LNCAP (cell line): ENCODE data around the gene METTL13.
A peak's percentile ranks its signal among the peaks of the same experiment; 100 is the strongest.

Experiments
- TF ChIP-seq, protein P1 (sequence below): fragments of 450-650 bp; IDR thresholded peaks from 2 replicates; pipeline ENCODE4 v1.5.1; 2017; ENCODE audit warnings: mild to moderate bottlenecking

Gene METTL13, protein sequence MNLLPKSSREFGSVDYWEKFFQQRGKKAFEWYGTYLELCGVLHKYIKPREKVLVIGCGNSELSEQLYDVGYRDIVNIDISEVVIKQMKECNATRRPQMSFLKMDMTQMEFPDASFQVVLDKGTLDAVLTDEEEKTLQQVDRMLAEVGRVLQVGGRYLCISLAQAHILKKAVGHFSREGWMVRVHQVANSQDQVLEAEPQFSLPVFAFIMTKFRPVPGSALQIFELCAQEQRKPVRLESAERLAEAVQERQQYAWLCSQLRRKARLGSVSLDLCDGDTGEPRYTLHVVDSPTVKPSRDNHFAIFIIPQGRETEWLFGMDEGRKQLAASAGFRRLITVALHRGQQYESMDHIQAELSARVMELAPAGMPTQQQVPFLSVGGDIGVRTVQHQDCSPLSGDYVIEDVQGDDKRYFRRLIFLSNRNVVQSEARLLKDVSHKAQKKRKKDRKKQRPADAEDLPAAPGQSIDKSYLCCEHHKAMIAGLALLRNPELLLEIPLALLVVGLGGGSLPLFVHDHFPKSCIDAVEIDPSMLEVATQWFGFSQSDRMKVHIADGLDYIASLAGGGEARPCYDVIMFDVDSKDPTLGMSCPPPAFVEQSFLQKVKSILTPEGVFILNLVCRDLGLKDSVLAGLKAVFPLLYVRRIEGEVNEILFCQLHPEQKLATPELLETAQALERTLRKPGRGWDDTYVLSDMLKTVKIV

DNA sequence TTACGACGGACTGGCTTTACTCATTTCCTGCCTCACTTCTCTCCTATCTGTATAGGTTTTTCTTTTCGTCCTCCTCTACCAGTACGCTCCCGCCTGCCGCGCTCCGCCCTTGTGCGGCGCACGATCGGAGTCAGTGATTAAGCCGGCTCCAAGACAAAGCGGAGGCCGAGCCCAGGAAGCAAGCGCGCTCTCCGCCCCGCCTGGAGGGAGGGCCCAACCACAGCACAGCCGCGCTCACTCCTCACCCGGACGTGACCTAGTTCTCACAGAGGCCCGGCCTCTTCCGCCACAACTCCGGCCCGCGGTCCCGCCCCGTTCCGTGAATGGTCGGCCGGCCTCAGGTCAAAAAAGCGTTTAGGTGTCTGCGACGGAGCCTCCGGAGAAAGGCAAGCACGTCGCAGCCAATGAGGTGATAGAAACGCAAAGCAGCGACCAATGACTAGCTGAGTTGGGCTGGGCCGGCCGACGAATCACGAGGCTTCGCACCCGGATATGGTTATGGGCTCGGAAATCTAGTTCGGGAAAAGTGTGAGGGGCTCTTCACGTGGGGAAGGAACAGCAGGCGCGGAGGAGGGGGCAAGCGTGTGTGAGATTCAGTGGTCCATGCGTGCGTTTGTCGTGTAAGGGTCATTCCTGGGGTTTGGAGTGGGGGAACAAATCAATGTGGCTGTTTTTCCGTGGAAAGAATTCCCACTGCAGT lies at the start of gene METTL13:
Gene METTL13 (plus strand): TSS at position 485 of the 700 bp plus-strand sequence. CDS start 308 bp downstream, outside the sequence.
- TF ChIP-seq, protein P1, sequence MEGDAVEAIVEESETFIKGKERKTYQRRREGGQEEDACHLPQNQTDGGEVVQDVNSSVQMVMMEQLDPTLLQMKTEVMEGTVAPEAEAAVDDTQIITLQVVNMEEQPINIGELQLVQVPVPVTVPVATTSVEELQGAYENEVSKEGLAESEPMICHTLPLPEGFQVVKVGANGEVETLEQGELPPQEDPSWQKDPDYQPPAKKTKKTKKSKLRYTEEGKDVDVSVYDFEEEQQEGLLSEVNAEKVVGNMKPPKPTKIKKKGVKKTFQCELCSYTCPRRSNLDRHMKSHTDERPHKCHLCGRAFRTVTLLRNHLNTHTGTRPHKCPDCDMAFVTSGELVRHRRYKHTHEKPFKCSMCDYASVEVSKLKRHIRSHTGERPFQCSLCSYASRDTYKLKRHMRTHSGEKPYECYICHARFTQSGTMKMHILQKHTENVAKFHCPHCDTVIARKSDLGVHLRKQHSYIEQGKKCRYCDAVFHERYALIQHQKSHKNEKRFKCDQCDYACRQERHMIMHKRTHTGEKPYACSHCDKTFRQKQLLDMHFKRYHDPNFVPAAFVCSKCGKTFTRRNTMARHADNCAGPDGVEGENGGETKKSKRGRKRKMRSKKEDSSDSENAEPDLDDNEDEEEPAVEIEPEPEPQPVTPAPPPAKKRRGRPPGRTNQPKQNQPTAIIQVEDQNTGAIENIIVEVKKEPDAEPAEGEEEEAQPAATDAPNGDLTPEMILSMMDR: no peak

DNA sequence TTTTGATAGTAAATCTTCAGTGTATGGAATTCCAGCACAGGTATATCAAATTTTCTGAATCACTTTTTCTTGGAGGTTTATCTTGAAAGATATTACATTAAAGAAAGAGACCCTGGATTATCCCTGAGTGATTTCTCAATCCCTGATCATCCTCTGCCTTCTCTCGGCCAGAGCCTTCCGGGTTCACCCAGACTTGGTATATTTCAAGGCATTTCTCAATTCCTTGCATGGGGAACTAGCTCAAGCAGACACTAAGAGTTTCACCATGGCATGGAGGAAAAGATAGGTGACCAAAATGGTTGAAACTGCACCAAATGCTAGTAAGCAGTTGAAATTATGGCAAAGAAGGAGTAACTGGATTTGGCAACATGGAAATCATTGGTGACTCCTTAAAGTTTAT lies 45.3 kb upstream of the METTL13 start:
- TF ChIP-seq, protein P1: no peak

DNA sequence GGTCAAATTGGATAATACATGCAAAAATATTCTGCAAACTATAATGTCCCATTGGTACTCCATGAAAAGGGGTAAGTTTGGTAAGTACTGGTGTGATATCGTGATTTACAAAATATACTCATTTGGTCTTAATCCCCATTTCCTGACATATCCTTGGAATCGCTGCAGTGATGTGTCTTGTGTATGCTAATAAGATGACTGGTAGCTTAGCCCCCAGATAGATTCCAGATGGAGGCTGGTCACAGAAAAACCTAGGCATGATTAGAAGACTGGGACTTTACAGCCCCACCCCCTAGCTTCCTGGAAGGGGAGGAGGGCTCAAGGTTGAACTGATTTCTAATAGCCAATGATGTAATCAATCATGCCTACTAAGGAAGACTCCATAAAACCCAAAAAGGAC lies 42.5 kb upstream of the METTL13 start:
- TF ChIP-seq, protein P1: no peak

DNA sequence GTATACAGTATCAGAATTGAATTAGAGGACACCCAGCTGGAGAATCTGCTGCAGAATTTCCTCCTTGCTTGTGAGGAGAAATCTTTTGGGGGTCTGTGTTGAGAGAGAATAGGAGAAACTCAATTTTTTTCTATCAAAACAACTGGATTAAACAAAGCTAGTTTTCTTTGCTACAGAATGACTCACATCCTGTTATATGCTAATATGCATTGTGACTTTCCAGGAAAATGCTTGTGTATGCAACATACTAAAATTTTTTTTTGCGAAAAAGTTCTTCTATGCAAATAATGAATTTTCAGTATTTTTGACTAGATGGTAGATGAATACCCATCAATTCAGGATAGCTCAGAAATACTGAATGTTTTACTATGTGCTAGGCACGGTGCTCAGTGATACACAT lies 41.8 kb upstream of the METTL13 start:
- TF ChIP-seq, protein P1: no peak

DNA sequence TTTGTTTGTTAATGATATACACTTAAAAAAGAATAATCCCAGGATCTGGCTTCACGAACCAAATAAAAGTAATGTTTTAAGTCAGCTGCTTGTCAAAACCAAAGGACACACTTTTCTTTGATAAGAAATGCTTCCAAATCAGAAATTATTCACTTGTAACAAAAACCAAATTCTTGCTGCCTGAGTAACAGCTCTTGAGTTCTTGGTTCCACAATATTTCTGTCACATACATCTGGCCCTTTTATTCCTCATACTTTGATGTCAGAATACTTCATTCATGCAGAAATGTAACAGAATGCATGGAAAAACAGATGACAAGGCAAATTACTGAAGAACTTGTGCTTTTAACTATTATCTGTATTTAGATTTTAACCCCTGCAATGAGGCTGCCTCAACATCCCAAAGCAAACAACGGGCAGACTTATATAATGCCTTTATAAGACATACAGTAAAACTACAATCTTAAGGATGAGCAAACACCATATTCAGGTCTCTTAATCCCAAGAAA lies 41.0 kb upstream of the METTL13 start:
- TF ChIP-seq, protein P1: no peak

DNA sequence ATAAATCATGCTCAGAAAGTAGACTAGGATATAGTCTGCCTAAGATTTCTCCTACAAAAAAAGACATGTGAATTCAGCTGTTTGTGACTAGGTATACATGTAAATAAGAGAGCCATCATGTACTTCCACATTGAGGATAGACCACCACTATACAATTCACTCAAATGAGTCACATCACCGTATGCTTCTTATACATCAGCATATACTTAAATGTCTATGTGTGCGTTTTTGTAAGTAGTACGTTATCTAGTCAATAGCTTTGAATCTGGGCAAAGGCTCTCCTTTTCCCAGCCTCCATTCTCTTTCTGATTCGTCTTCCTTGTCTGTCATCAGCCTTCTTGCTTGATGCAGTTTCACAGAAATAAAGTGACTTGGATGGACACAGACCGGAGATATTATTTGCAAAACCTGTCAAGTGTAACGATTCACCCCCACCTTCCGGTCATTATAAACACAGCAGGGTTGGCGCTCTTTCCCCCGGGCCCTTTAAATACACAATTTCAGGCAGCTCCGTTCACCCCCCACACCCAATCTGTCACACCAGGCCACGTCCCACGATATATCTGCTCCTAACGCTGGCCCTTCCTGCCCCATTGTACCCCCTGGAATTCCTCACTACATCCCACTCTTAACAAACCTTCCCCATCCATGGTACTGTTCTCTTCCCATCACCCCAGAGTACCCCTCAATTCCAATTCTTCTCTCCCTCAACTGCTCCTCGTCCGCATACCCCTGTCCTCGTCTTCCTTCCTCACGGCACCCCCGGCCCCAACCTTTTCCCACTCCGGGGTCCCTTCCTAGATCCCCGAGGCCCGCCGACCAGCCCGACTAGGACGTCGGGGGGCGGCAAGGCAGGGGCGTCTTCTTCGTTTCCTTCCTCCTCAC lies 40.2 kb upstream of the METTL13 start:
- TF ChIP-seq, protein P1: peak; percentile 20; the same call in 1 of the 2 replicates
